ENCODE results near the gene CADPS2.

GRCh38 chr7:122354656-122355055 lies 531.6 kb downstream of the CADPS2 start:
- TF ChIP-seq CTCF (conservative IDR thresholded peaks at IDR 0.05; ENCODE audit: low read length) (no peak), EZH2phosphoT487 (IDR thresholded peaks at IDR 0.05; ENCODE audit: borderline replicate concordance, low read depth, low read length) (no peak)
